ENCODE results near the gene DUSP8. TPM values are rescaled to one million over a fixed set of nuclear protein-coding genes. Genes with fewer than 3 reads are reported as not detected.
"Not testable (repeated sequence)": the region's sequence is repeated elsewhere in the genome, so short reads cannot be mapped to it uniquely, and the experiment has no call there.

DUSP8 gene
- total RNA-seq, 5 donors from 2014 or later (not counting 1 experiment from before 2014, with no cell fraction given), result 5.2 to 64.3 (median 8.7) TPM

GRCh38 chr11:1582909-1583308, 10.8 kb upstream of the DUSP8 start:
- H3K27me3 Mint-ChIP-seq; CTCF ChIA-PET; H3K36me3 ChIP-seq (ENCODE audit: control insufficient read depth in 2 of 2, extremely low read depth in 1 of 2, insufficient read depth in 1 of 2, low read length in 1 of 2); DNase-seq; H3K36me3 Mint-ChIP-seq; H3K4me3 Mint-ChIP-seq; H3K27ac Mint-ChIP-seq; H3K9me3 ChIP-seq; H3K9me3 Mint-ChIP-seq; POLR2A ChIA-PET; ATAC-seq (replicated peaks in 1 of 4); H3K27ac ChIP-seq (ENCODE audit: low read length); H3K4me3 ChIP-seq (ENCODE audit: control insufficient read depth in 1 of 2, extremely low read depth in 1 of 2, low read length in 1 of 2): not testable (repeated sequence)
- Histone ChIP-seq H3K27me3 (replicated peaks in 1 of 2; ENCODE audit: control insufficient read depth in 2 of 2, extremely low read depth in 1 of 2, insufficient read depth in 2 of 2, low read length in 1 of 2) (peaks cover 0 to 23% of the 10 kb centered on the region in 2 experiments), H3K4me1 (ENCODE audit: control insufficient read depth in 1 of 2, extremely low read depth in 1 of 2, insufficient read depth in 2 of 2, low read length in 2 of 2) (peaks cover 0 to 32% of the 10 kb centered on the region in 2 experiments)
- H3K4me1 Mint-ChIP-seq, result peaks cover 0 to 18% (median 13%) of the 10 kb centered on the region in 3 donors
- no CpG with 5 or more reads among the region's 2 CpGs for WGBS (ENCODE audit: insufficient coverage)

- no peaks in the 10 kb centered on the region for H3K36me3 ChIP-seq (ENCODE audit: control insufficient read depth in 2 of 2, extremely low read depth in 1 of 2, insufficient read depth in 1 of 2, low read length in 1 of 2)
- H3K27ac ChIP-seq (ENCODE audit: low read length), result no peak overlapping the region
- Mint-ChIP-seq H3K4me3 (no peak overlapping the region), H3K36me3 (peaks cover 4% of the 10 kb centered on the region), H3K9me3 (peaks cover 0 to 7% (median 4%) of the 10 kb centered on the region in 3 donors), H3K4me1 (peaks cover 0 to 16% (median 12%) of the 10 kb centered on the region in 3 donors), H3K27ac (no peak overlapping the region), H3K27me3 (peaks cover 0 to 3% of the 10 kb centered on the region in 2 donors)
- H3K27me3 ChIP-seq (replicated peaks in 1 of 2; ENCODE audit: control insufficient read depth in 2 of 2, extremely low read depth in 1 of 2, insufficient read depth in 2 of 2, low read length in 1 of 2), result peaks cover 0 to 23% of the 10 kb centered on the region in 2 experiments
- WGBS (ENCODE audit: insufficient coverage), result 73% methylated on average over 8 of the region's 9 CpGs
- no peak overlapping the region for H3K4me3 ChIP-seq (ENCODE audit: control insufficient read depth in 1 of 2, extremely low read depth in 1 of 2, low read length in 1 of 2)
- ATAC-seq (replicated peaks in 1 of 4), result no peak
- ChIA-PET CTCF (no interaction called here), POLR2A (no interaction called here)
- no peak for DNase-seq
- peaks cover 0 to 25% of the 10 kb centered on the region in 2 experiments for H3K4me1 ChIP-seq (ENCODE audit: control insufficient read depth in 1 of 2, extremely low read depth in 1 of 2, insufficient read depth in 2 of 2, low read length in 2 of 2)
- H3K9me3 ChIP-seq, result no peaks in the 10 kb centered on the region
Measured at GRCh38 chr11:1581976-1582375, 9.9 kb upstream of the DUSP8 start.

GRCh38 chr11:1576825-1577224, 4.8 kb upstream of the DUSP8 start:
- ChIA-PET CTCF (interaction anchor here in 1 of 2 donors (0.7 to 1.1 kb wide), 2 partner anchors 19 to 30 kb away, joined by 3 to 5 read pairs; no protein-coding TSS in a partner anchor), POLR2A (interaction anchor here in 1 of 2 donors (0.6 kb wide), 1 partner anchor 8 kb away, joined by 3 read pairs; no protein-coding TSS in a partner anchor)
- Histone ChIP-seq H3K4me3 (ENCODE audit: control insufficient read depth in 1 of 2, extremely low read depth in 1 of 2, low read length in 1 of 2) (no peak overlapping the region), H3K27ac (ENCODE audit: low read length) (no peak overlapping the region), H3K4me1 (ENCODE audit: control insufficient read depth in 1 of 2, extremely low read depth in 1 of 2, insufficient read depth in 2 of 2, low read length in 2 of 2) (peaks cover 2 to 21% of the 10 kb centered on the region in 2 experiments), H3K9me3 (no peaks in the 10 kb centered on the region), H3K27me3 (replicated peaks in 1 of 2; ENCODE audit: control insufficient read depth in 2 of 2, extremely low read depth in 1 of 2, insufficient read depth in 2 of 2, low read length in 1 of 2) (peaks cover 0 to 2% of the 10 kb centered on the region in 2 experiments), H3K36me3 (ENCODE audit: control insufficient read depth in 2 of 2, extremely low read depth in 1 of 2, insufficient read depth in 1 of 2, low read length in 1 of 2) (no peaks in the 10 kb centered on the region)
- H3K4me1 Mint-ChIP-seq, result peaks cover 7 to 10% (median 9%) of the 10 kb centered on the region in 3 donors
- H3K4me3 Mint-ChIP-seq, result no peak overlapping the region
- WGBS (ENCODE audit: insufficient coverage), result 93% methylated on average over 5 of the region's 6 CpGs
- H3K9me3 Mint-ChIP-seq, result peaks cover 0 to 7% (median 4%) of the 10 kb centered on the region in 3 donors
- H3K27me3 Mint-ChIP-seq, result no peaks in the 10 kb centered on the region
- DNase-seq, result no peak
- peaks cover 4% of the 10 kb centered on the region for H3K36me3 Mint-ChIP-seq
- no peak for ATAC-seq (replicated peaks in 1 of 4)
- no peak overlapping the region for H3K27ac Mint-ChIP-seq

GRCh38 chr11:1575756-1576155, 3.7 kb upstream of the DUSP8 start:
- H3K4me1 ChIP-seq (ENCODE audit: control insufficient read depth in 1 of 2, extremely low read depth in 1 of 2, insufficient read depth in 2 of 2, low read length in 2 of 2), result peaks cover 8 to 28% of the 10 kb centered on the region in 2 experiments
- CTCF ChIA-PET, result interaction anchor here (0.6 to 2.7 kb wide), 8 partner anchors 10 to 1781 kb away, joined by 3 to 43 read pairs (median 4); no protein-coding TSS in a partner anchor
- not testable (repeated sequence) for H3K27me3 ChIP-seq (replicated peaks in 1 of 2; ENCODE audit: control insufficient read depth in 2 of 2, extremely low read depth in 1 of 2, insufficient read depth in 2 of 2, low read length in 1 of 2); H3K27me3 Mint-ChIP-seq; H3K27ac ChIP-seq (ENCODE audit: low read length); ATAC-seq (replicated peaks in 1 of 4); H3K36me3 Mint-ChIP-seq; H3K36me3 ChIP-seq (ENCODE audit: control insufficient read depth in 2 of 2, extremely low read depth in 1 of 2, insufficient read depth in 1 of 2, low read length in 1 of 2); H3K27ac Mint-ChIP-seq; H3K9me3 Mint-ChIP-seq; H3K9me3 ChIP-seq; H3K4me3 ChIP-seq (ENCODE audit: control insufficient read depth in 1 of 2, extremely low read depth in 1 of 2, low read length in 1 of 2); DNase-seq
- WGBS (ENCODE audit: insufficient coverage), result 86% methylated on average over 15 of the region's 16 CpGs
- POLR2A ChIA-PET, result interaction anchor here in 1 of 2 donors (0.7 kb wide), 1 partner anchor 262 kb away, joined by 3 read pairs; no protein-coding TSS in a partner anchor
- peaks cover 8 to 13% (median 11%) of the 10 kb centered on the region in 3 donors for H3K4me1 Mint-ChIP-seq
- peak overlapping the region; percentile 47 to 84 (median 57) for H3K4me3 Mint-ChIP-seq

GRCh38 chr11:1574933-1575242, 2.8 kb upstream of the DUSP8 start:
- DNase-seq (no peak), ATAC-seq (replicated peaks in 1 of 4) (no peak)
- Histone ChIP-seq H3K4me1 (ENCODE audit: control insufficient read depth in 1 of 2, extremely low read depth in 1 of 2, insufficient read depth in 2 of 2, low read length in 2 of 2) (peaks cover 10 to 37% of the 10 kb centered on the region in 2 experiments), H3K9me3 (no peaks in the 10 kb centered on the region), H3K27ac (ENCODE audit: low read length) (no peak overlapping the region), H3K4me3 (ENCODE audit: control insufficient read depth in 1 of 2, extremely low read depth in 1 of 2, low read length in 1 of 2) (no peak overlapping the region), H3K27me3 (replicated peaks in 1 of 2; ENCODE audit: control insufficient read depth in 2 of 2, extremely low read depth in 1 of 2, insufficient read depth in 2 of 2, low read length in 1 of 2) (peaks cover 2 to 14% of the 10 kb centered on the region in 2 experiments), H3K36me3 (ENCODE audit: control insufficient read depth in 2 of 2, extremely low read depth in 1 of 2, insufficient read depth in 1 of 2, low read length in 1 of 2) (no peaks in the 10 kb centered on the region)
- Mint-ChIP-seq H3K27me3 (no peaks in the 10 kb centered on the region), H3K9me3 (peaks cover 0 to 7% (median 4%) of the 10 kb centered on the region in 3 donors), H3K4me1 (peaks cover 15 to 19% (median 18%) of the 10 kb centered on the region in 3 donors), H3K27ac (no peak overlapping the region), H3K36me3 (peaks cover 4% of the 10 kb centered on the region), H3K4me3 (peak overlapping the region; percentile 54 to 84 (median 57))
- CTCF ChIA-PET, result interaction anchor here (0.5 to 2.7 kb wide), 13 partner anchors 9 to 961 kb away, joined by 3 to 43 read pairs (median 3); no protein-coding TSS in a partner anchor
- POLR2A ChIA-PET, result interaction anchor here (0.5 to 0.6 kb wide), 3 partner anchors 11 to 29 kb away, joined by 3 to 6 read pairs (median 3); no protein-coding TSS in a partner anchor
- WGBS (ENCODE audit: insufficient coverage), result 19% methylated on average over 4 of the region's 7 CpGs

GRCh38 chr11:1574238-1574932, 2.3 kb upstream of the DUSP8 start:
- Histone ChIP-seq H3K27ac (ENCODE audit: low read length) (peak overlapping the region; percentile 89), H3K4me3 (ENCODE audit: control insufficient read depth in 1 of 2, extremely low read depth in 1 of 2, low read length in 1 of 2) (peak overlapping the region; percentile 26 to 56), H3K9me3 (no peaks in the 10 kb centered on the region), H3K36me3 (ENCODE audit: control insufficient read depth in 2 of 2, extremely low read depth in 1 of 2, insufficient read depth in 1 of 2, low read length in 1 of 2) (no peaks in the 10 kb centered on the region), H3K27me3 (replicated peaks in 1 of 2; ENCODE audit: control insufficient read depth in 2 of 2, extremely low read depth in 1 of 2, insufficient read depth in 2 of 2, low read length in 1 of 2) (peaks cover 2 to 16% of the 10 kb centered on the region in 2 experiments), H3K4me1 (ENCODE audit: control insufficient read depth in 1 of 2, extremely low read depth in 1 of 2, insufficient read depth in 2 of 2, low read length in 2 of 2) (peaks cover 12 to 42% of the 10 kb centered on the region in 2 experiments)
- WGBS (ENCODE audit: insufficient coverage), result under 1% methylated on average over 61 of the region's 64 CpGs
- Mint-ChIP-seq H3K27ac (peak overlapping the region; percentile 78 to 80), H3K36me3 (peaks cover 4% of the 10 kb centered on the region), H3K4me1 (peaks cover 19 to 24% (median 23%) of the 10 kb centered on the region in 3 donors), H3K9me3 (peaks cover 0 to 7% (median 4%) of the 10 kb centered on the region in 3 donors), H3K4me3 (peak overlapping the region; percentile 73 to 84 (median 79)), H3K27me3 (peaks cover 0 to 1% of the 10 kb centered on the region in 2 donors)
- ChIA-PET POLR2A (interaction anchor here (0.5 to 0.6 kb wide), 2 partner anchors 11 to 19 kb away, joined by 3 read pairs; no protein-coding TSS in a partner anchor), CTCF (interaction anchor here (0.7 to 2.7 kb wide), 11 partner anchors 9 to 960 kb away, joined by 3 to 43 read pairs (median 5); no protein-coding TSS in a partner anchor)
- DNase-seq (peak in 29 of 35 experiments; percentile 35 to 81 (median 57)), ATAC-seq (replicated peaks in 1 of 4) (peak; percentile 42 to 57 (median 54))

All from T-cell (primary cell).